Prostate gland (tissue), 2 donors: Measurements from ENCODE around the gene ACTN1. TPM values are rescaled to one million over a fixed set of nuclear protein-coding genes. Genes with fewer than 3 reads are reported as not detected.
A peak's percentile ranks its signal among the peaks of the same experiment; 100 is the strongest.

Experiments
- DNase-seq: peaks from one replicate; pipeline ENCODE4 v3.0.0-alpha.2; 2019; ENCODE audit warnings: low spot score
- H3K27ac ChIP-seq, 2 donors: fragments of 200-600 bp; sonication (generic); 2 replicates each; pipeline ENCODE4 v1.5.1; 2017 to 2019
- H3K27me3 ChIP-seq: fragments of 200-600 bp; sonication (generic); replicated peaks from 2 replicates; pipeline ENCODE4 v1.5.1; 2019; ENCODE audit not compliant: insufficient read depth
- H3K36me3 ChIP-seq, 2 donors: fragments of 200-600 bp; sonication (generic); 1 replicate in 1 of 2; 2 replicates in 1 of 2; pipeline versions ENCODE4 v1.5.1 to v1.8.1; 2017 to 2019
- H3K4me1 ChIP-seq: fragments of 200-600 bp; sonication (generic); replicated peaks from 2 replicates; pipeline ENCODE4 v1.5.1; 2019
- H3K4me3 ChIP-seq, 2 donors: fragments of 200-600 bp; sonication (generic); 2 replicates each; pipeline ENCODE4 v1.5.1; 2017 to 2019
- H3K9me3 ChIP-seq: fragments of 200-600 bp; sonication (generic); 2 replicates; pipeline ENCODE4 v1.5.1; 2017
- CTCF ChIP-seq, 4 experiments: fragments of 200-600 bp in 2 of 4; fragments of 450-650 bp in 2 of 4; sonication (generic) in 2 of 4; IDR thresholded peaks; 1 replicate in 3 of 4; 2 replicates in 1 of 4; pipeline ENCODE4 v1.5.1; 2016 to 2019; ENCODE audit warnings: antibody characterized with exemption in 4 of 4, mild to moderate bottlenecking in 2 of 4, moderate library complexity in 2 of 4
- POLR2A ChIP-seq: fragments of 450-650 bp; IDR thresholded peaks from one replicate; pipeline ENCODE4 v1.6.1; 2016; ENCODE audit warnings: antibody characterized with exemption, mild to moderate bottlenecking
- POLR2AphosphoS5 ChIP-seq: sonication (generic); formaldehyde crosslinking; IDR thresholded peaks from one replicate; pipeline ENCODE4 v1.6.1; 2017; ENCODE audit warnings: antibody characterized with exemption
- WGBS: methylation state at CpG from one replicate; pipeline ENCODE4 v1.1.5; 2018; 5-methylcytosine and 5-hydroxymethylcytosine counted together
- intact Hi-C: fragments of 100-400 bp; cut with DNase I; formaldehyde crosslinking; loops from one replicate; pipeline ENCODE4 v1.14.2; 2022
- total RNA-seq, 2 donors: library from RNA; depleted of rRNA; stranded (reverse); fragments of >200 nt; gene quantifications; one replicate each; pipeline ENCODE4 v1.1.0, GENCODE V29; 2016

ACTN1 gene
- total RNA-seq, 2 donors from 2014 or later = 197 to 240 TPM

GRCh38 chr14:68862954-68863594, 116.0 kb downstream of the ACTN1 start:
- TF ChIP-seq POLR2A (no peak), POLR2AphosphoS5 (peak; percentile 37), CTCF (IDR thresholded peaks at IDR 0.05) (peak; percentile 51 to 76 (median 70))
- Histone ChIP-seq H3K36me3 (no peaks in the 10 kb centered on the region), H3K27me3 (no peaks in the 10 kb centered on the region), H3K4me1 (no peaks in the 10 kb centered on the region), H3K27ac (no peak overlapping the region), H3K4me3 (no peak overlapping the region), H3K9me3 (no peaks in the 10 kb centered on the region)
- 0% methylated on average over 2 of the region's 2 CpGs for WGBS
- DNase-seq = peak; percentile 72
- intact Hi-C loops = loop anchor here (2.0 kb wide), 1 partner anchor 244 kb away; no protein-coding TSS in a partner anchor

- WGBS = 91% methylated on average over 5 of the region's 5 CpGs
- no peaks in the 10 kb centered on the region for H3K36me3 ChIP-seq
- intact Hi-C loops = no loop called here
- H3K4me3 ChIP-seq = no peak overlapping the region
- DNase-seq = no peak
- H3K27me3 ChIP-seq = no peaks in the 10 kb centered on the region
- no peaks in the 10 kb centered on the region for H3K4me1 ChIP-seq
- no peak for TF ChIP-seq POLR2AphosphoS5
- TF ChIP-seq CTCF (IDR thresholded peaks at IDR 0.05) = no peak
- no peak for TF ChIP-seq POLR2A
- H3K27ac ChIP-seq = no peak overlapping the region
- no peaks in the 10 kb centered on the region for H3K9me3 ChIP-seq
Observed at GRCh38 chr14:68860771-68861170, 118.3 kb downstream of the ACTN1 start.

- Histone ChIP-seq H3K36me3 (no peaks in the 10 kb centered on the region), H3K4me1 (no peaks in the 10 kb centered on the region), H3K27me3 (no peaks in the 10 kb centered on the region), H3K4me3 (no peak overlapping the region), H3K9me3 (no peaks in the 10 kb centered on the region), H3K27ac (no peak overlapping the region)
- TF ChIP-seq POLR2AphosphoS5 (no peak), POLR2A (no peak), CTCF (IDR thresholded peaks at IDR 0.05) (no peak)
- intact Hi-C loops = no loop called here
- no peak for DNase-seq
- WGBS = 87% methylated on average over 5 of the region's 5 CpGs
Observed at GRCh38 chr14:68857516-68858070, 121.5 kb downstream of the ACTN1 start.

GRCh38 chr14:68856572-68856971, 122.5 kb downstream of the ACTN1 start:
- H3K36me3 ChIP-seq = no peaks in the 10 kb centered on the region
- no peak overlapping the region for H3K27ac ChIP-seq
- 66% methylated on average over 6 of the region's 6 CpGs for WGBS
- no peak for DNase-seq
- no peaks in the 10 kb centered on the region for H3K27me3 ChIP-seq
- TF ChIP-seq POLR2AphosphoS5 (no peak), POLR2A (no peak), CTCF (IDR thresholded peaks at IDR 0.05) (no peak)
- no peaks in the 10 kb centered on the region for H3K9me3 ChIP-seq
- intact Hi-C loops = no loop called here
- no peaks in the 10 kb centered on the region for H3K4me1 ChIP-seq
- H3K4me3 ChIP-seq = no peak overlapping the region

GRCh38 chr14:68854421-68854820, 124.7 kb downstream of the ACTN1 start:
- no peaks in the 10 kb centered on the region for H3K27me3 ChIP-seq

More at GRCh38 chr14:68854421-68854820, 124.7 kb downstream of the ACTN1 start:
- H3K4me1 ChIP-seq = no peaks in the 10 kb centered on the region
- 94% methylated on average over 7 of the region's 7 CpGs for WGBS
- no peaks in the 10 kb centered on the region for H3K9me3 ChIP-seq
- no peak overlapping the region for H3K27ac ChIP-seq
- DNase-seq = no peak
- no peaks in the 10 kb centered on the region for H3K36me3 ChIP-seq
- intact Hi-C loops = no loop called here
- no peak overlapping the region for H3K4me3 ChIP-seq
- no peak for TF ChIP-seq POLR2A
- no peak for TF ChIP-seq POLR2AphosphoS5
- TF ChIP-seq CTCF (IDR thresholded peaks at IDR 0.05) = no peak
